Urinary bladder (tissue), 4 donors: ENCODE data around the gene IKZF2. TPM values are rescaled to one million over a fixed set of nuclear protein-coding genes. Genes with fewer than 3 reads are reported as not detected.
"Not testable (repeated sequence)": the region's sequence is repeated elsewhere in the genome, so short reads cannot be mapped to it uniquely, and the experiment has no call there.

ENCODE experiments used
- DNase-seq: peaks from one replicate; pipeline ENCODE4 v3.0.0-alpha.2; 2015; ENCODE audit errors: extremely low spot score
- H3K27ac ChIP-seq: one replicate; pipeline ENCODE4 v1.5.1; 2013; ENCODE audit warnings: low read depth, mild to moderate bottlenecking, moderate library complexity
- H3K36me3 ChIP-seq: one replicate; pipeline ENCODE4 v1.6.1; 2013; ENCODE audit warnings: mild to moderate bottlenecking, moderate library complexity; ENCODE audit not compliant: insufficient read depth
- H3K4me1 ChIP-seq: one replicate; pipeline ENCODE4 v1.6.1; 2013; ENCODE audit warnings: mild to moderate bottlenecking, moderate library complexity; ENCODE audit not compliant: insufficient read depth
- H3K4me3 ChIP-seq: one replicate; pipeline ENCODE4 v1.5.1; 2013; ENCODE audit warnings: low read depth, low read length
- WGBS: extraction: QIAGEN DNeasy Blood & Tissue Kit; methylation state at CpG from one replicate; pipeline ENCODE4 v1.1.7; 2013; 5-methylcytosine and 5-hydroxymethylcytosine counted together
- polyA plus RNA-seq: library from polyadenylated mRNA; stranded (reverse); fragments of 200-250 nt; gene quantifications from one replicate; pipeline ENCODE4 v1.2.3, GENCODE V29; 2013
- total RNA-seq: library from RNA; depleted of rRNA; stranded (reverse); fragments of >200 nt; gene quantifications from one replicate; pipeline ENCODE4 v1.2.3, GENCODE V29; 2014
- donor health status: healthy with polysubstance abuse.
- donor health status: healthy.

Gene IKZF2
- total and polyA plus RNA-seq, 2 donors, result 2.4 to 56.4 TPM

DNA sequence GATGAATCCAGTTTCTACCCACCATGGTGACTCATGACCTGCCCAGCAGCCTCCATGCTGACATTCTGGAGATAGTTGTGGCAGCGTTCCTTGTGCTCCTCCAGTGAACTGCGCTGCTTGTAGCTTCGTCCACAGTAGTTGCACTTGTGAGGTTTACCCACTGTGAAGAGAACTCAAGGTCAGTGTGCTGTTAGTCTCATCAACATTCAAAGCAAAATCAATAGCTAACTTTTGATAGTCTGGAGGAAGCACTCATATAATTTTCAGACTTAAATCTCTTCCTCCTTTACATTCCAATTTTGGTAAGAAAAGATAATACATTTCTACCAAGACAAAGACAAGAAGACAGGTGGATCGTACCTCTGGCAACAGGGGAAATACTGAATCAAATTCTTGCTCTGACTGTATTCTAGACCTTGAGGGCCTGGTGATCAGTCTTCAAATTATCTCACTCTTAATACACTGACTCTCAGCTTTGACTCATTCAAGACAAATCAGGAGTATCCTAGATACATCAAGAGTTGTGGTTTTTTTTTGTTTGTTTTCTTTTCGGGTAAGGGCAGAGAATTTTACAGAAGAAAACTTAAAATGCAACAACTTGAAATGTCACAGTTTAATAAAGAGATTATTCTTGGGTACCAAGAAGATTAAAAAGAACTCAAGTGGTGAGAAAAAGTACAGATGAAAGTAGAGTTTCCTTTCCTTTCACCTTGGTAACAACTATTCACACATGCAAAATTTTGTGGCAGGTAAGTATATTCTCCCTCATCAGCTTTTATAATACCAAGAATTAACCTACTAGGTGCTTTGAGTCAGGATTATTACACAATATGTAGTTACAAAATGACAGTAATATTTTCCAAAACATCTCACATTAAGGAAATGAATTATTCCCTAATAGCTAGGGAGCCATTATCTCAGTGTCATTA is 129.2 kb downstream of the IKZF2 start:
- H3K36me3 ChIP-seq, result peaks cover 2% of the 10 kb centered on the region
- H3K27ac ChIP-seq, result no peak overlapping the region
- 87% methylated on average over 5 of the region's 5 CpGs for WGBS
- no peak for DNase-seq
- H3K4me1 ChIP-seq, result no peaks in the 10 kb centered on the region
- H3K4me3 ChIP-seq, result no peak overlapping the region

DNA sequence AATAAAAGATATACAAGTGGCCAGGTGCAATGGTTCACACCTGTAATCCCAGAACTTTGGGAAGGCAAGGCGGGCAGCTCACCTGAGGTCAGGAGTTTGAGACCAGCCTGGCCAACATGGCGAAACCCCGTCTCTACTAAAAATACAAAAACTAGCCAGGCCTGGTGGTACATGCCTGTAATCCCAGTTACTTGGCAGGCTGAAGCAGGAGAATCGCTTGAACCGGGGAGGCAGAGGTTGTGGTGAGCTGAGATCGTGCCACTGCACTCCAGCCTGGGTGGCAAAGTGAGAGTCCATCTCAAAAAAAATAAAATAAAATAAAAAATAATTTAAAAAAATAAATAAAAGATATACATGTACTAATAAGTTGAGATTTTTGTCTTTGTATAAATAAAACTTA is 130.5 kb downstream of the IKZF2 start:
- WGBS, result 96% methylated on average over 6 of the region's 6 CpGs
- not testable (repeated sequence) for H3K27ac ChIP-seq, H3K4me3 ChIP-seq, H3K36me3 ChIP-seq, H3K4me1 ChIP-seq, DNase-seq

DNA sequence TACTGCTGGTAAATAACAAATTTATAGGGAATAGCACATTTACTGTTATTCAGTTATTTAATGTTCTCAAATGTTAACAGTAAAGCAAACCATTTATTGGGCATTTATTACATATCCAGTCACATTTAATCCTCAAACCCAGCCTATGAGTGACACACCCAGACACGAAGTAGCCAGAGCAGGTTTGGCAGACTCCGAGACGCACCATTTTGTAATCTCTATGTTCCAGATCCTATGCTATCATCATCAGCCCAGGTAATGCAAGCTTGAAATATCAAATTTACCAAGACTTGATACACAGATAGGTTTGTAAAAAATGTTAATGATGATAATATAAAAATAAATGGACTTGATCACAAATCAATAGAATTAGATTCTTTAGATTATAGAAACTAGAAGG is 131.1 kb downstream of the IKZF2 start:
- Histone ChIP-seq H3K36me3 (peaks cover 3% of the 10 kb centered on the region), H3K4me1 (no peaks in the 10 kb centered on the region), H3K27ac (no peak overlapping the region), H3K4me3 (no peak overlapping the region)
- 95% methylated on average over 3 of the region's 3 CpGs for WGBS
- DNase-seq, result no peak

DNA sequence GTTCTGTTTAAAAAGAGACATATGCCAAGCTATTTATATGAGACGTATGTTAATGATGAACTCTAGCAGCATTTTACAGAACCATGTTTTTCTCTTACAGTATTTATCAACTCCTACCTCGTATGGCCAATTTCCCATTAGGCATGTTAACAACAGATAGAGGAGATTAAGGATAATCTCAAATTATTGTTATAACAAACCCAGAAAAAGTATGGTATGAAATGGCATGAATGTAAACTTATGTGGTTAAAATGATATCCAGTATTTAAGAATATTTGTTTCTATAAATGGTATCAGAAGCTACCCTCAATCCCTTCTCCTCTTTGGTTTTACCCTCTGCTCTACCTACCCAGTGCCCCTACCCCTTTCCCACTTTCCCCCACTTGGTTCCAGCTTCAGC is 132.0 kb downstream of the IKZF2 start:
- 73% methylated on average over 2 of the region's 2 CpGs for WGBS
- H3K4me3 ChIP-seq, result no peak overlapping the region
- no peak overlapping the region for H3K27ac ChIP-seq
- no peak for DNase-seq
- H3K36me3 ChIP-seq, result peaks cover 3% of the 10 kb centered on the region
- H3K4me1 ChIP-seq, result no peaks in the 10 kb centered on the region

DNA sequence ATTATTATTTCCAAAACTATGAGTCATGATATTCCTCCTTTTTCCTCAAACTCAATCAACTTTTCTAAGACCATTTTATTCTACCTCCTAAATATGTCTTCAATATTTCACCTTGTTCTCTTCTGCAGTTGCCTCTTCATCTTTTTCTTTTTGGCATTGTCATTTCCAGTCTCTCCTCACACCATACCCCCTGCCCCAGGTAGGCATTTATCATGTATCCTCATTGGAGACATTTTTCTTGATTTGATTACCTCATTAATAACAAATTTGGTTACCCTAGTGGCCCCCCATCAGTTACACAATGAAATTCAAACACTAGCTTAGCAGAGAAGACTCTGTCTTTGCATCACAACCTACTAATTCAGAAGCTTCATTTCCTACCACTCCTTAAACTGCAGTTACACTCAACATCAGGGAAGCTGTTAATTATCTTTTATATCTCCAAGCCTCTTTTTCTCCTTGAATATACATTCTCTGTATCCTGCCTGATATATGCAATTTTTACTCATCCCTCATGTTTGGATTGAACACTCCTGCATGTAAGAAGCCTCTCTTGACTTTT is 133.0 kb downstream of the IKZF2 start:
- H3K4me1 ChIP-seq, result no peaks in the 10 kb centered on the region
- no peak overlapping the region for H3K4me3 ChIP-seq
- no peak for DNase-seq
- no peak overlapping the region for H3K27ac ChIP-seq
- H3K36me3 ChIP-seq, result peaks cover 3% of the 10 kb centered on the region

DNA sequence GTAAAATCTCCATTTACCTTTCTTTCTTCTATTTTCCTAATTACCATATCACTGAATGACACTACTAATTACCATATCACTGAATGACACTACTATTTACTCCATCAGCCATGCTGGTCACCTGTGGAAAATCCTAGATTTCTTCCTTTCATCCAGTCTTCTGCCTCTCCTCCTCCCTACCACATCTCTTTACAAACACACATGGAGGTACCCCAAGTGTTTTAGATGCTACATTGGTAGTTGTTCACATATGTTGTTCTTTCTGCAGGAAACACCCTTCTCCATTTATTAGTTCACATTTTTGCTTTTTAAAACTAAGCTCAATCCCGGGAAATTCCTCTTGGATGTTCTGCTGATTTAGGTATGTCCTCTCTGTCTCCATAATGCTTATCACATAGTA is 134.0 kb downstream of the IKZF2 start:
- H3K4me1 ChIP-seq, result no peaks in the 10 kb centered on the region
- peaks cover 3% of the 10 kb centered on the region for H3K36me3 ChIP-seq
- no peak for DNase-seq
- no peak overlapping the region for H3K27ac ChIP-seq
- WGBS, result 97% methylated on average over 1 of the region's 1 CpG
- H3K4me3 ChIP-seq, result no peak overlapping the region

DNA sequence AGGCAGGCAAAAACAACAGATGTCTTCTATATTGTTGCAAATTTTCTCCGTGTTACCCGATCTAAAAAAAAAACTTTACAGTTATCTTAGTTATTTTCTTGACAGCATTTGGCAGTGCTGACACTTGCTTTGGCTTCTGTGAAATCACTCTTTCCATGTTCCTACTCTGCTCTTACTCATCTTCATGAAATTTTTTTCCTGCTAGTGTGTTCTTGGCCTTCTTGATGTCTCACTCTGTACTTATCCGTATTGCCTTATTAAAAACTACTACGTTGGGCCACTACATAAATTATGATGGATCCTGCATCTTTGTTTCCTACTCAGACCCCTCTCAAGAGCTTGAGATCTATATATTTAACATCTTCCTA is 134.4 kb downstream of the IKZF2 start:
- no peak for DNase-seq
- peaks cover 3% of the 10 kb centered on the region for H3K36me3 ChIP-seq
- no peak overlapping the region for H3K27ac ChIP-seq
- H3K4me3 ChIP-seq, result no peak overlapping the region
- WGBS, result 64% methylated on average over 4 of the region's 4 CpGs
- H3K4me1 ChIP-seq, result no peaks in the 10 kb centered on the region

DNA sequence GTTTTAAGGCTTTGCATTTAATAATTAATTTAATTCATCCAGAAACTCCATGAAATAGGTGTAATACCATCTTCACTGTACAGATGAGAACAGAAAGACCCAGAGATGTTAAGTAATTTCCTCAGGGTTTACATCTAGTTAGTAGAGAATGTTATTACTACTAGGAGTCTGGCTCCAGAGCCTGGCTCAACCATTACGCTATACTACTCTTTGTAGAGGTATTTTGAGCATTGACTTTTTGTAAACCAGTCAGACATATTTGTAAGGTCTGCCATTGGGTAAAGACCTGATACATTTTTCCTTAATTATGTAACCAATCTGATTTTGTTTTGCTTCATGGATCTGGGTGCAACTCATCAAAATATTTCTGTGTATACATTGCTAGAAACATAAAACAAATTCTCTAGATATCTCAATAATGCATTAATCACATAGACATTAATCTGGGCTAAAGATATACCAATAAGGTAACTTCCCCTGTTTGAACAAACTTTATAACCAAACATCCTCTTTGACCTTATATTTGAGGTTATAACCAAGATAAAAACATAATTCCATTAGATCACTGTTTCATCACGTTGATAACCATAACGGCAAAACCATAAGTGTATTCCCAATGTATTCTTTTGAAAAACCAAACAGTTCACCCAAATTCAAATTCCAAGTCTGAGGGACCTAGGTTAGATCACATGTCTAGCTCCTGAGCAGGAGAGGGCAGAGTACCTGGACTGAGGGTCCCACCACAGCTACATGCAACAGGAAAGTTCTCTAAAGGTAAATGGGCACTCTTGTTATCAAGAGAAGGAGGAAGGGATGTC is 135.0 kb downstream of the IKZF2 start:
- Histone ChIP-seq H3K4me3 (no peak overlapping the region), H3K4me1 (no peaks in the 10 kb centered on the region), H3K27ac (no peak overlapping the region), H3K36me3 (peaks cover 3% of the 10 kb centered on the region)
- no peak for DNase-seq
- WGBS, result 81% methylated on average over 3 of the region's 3 CpGs

DNA sequence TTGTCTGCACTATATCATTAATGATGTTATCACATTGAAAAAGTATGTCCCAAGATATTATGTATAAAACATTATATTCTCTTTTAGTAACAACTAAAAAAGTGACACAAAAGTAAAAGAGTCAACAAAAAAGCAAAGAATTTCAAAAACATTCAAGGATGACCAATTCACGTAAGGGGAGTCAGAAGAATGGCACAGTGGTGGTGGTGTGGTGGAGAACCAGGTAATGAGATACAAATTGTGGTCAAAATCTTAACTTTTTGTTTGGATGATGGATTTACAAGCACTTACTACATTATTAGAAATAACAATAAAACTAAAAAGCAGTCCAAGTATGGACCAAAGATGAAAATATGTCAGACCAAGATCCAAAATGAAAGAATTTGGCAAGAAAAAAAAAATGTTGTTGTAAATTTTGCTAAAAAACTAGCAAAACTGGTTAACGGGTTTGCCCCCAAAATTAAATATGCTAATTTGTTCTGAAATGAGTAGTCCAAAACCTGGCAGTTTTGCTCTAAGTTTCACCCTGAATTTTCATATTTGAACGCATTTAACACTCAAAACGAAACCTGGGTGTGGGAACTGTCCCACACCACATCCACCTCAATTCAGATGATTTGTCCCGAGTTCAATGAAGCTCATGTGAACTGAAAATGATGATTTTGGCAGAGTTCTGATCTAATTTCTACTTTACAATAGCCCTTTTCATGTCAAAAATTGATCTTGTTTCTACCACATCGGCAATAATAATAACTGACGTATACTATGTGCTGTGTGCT is 135.8 kb downstream of the IKZF2 start:
- peaks cover 3% of the 10 kb centered on the region for H3K36me3 ChIP-seq
- H3K4me1 ChIP-seq, result no peaks in the 10 kb centered on the region
- DNase-seq, result no peak
- no peak overlapping the region for H3K27ac ChIP-seq
- H3K4me3 ChIP-seq, result no peak overlapping the region
- 92% methylated on average over 7 of the region's 7 CpGs for WGBS

DNA sequence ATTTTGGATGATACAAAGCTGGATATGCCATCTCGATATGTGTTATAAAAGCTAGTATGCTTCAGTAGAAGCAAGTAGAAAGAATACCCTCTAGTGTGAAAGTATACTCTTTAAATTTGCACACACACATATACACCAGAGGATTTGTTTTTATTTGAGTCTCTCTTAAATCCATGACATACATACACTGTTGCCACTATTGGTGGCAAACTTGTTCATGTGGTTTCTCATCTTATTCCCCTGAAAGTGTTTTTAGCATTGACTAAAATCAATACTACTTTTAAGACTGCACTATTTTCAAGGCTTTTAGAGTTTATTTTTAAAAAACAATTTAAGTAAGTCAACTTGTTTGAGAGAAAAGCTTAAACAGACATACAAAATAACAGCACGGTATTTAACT is 137.4 kb downstream of the IKZF2 start:
- Histone ChIP-seq H3K27ac (no peak overlapping the region), H3K4me3 (no peak overlapping the region), H3K4me1 (no peaks in the 10 kb centered on the region), H3K36me3 (peaks cover 3% of the 10 kb centered on the region)
- 89% methylated on average over 2 of the region's 2 CpGs for WGBS
- no peak for DNase-seq

DNA sequence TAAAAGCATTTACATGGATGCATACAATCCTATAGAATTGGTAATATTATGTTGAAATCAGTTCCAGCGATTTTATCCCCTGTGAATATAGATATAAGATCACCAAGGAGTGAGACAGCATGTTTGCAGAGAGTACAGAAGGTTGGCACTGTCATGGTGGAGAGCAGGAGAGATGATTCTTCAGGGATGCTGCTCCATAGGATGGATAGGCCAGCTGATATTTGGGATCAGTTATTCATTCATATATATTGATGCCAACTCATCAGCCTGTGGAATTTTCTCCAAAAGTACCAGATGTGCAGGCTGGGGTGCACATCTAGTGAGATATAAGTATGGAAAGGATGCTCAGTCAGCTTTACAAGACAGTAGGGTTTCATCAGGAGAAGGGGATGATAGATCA is 139.9 kb downstream of the IKZF2 start:
- 95% methylated on average over 1 of the region's 1 CpG for WGBS
- Histone ChIP-seq H3K36me3 (no peaks in the 10 kb centered on the region), H3K4me1 (no peaks in the 10 kb centered on the region), H3K27ac (no peak overlapping the region), H3K4me3 (no peak overlapping the region)
- DNase-seq, result no peak

DNA sequence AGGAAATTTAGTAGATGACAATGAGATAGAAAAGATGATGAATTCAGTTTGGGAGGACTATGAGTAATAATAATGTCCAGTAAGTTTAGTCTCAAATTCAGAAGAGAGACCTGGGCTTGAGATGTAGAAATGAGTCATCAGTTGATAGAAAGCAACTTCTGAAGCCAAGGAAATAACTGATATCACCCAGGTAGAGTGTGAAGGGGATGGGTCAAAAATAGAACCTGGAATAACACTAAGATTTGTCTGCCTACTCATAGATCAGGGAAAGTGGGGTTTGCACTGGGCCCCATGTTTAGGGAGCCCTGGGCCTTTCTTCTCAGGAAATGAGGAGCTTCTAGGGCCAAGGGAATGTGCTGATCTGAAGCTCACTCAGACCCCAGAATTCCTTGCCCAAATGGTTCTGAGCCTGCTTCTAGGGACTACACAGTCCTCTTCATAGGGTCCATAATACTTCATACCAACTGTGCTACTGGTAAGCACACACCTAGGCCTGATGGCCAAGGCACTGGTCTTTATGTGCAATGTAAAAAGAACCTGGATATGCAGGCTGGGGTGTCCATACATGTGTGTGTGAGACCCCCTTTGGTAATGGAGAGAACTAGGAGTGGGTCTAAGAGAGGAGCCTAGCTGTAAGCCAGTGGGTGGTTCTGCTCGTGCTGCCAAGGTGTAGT is 141.2 kb downstream of the IKZF2 start:
- WGBS, result 88% methylated on average over 1 of the region's 1 CpG
- DNase-seq, result no peak
- Histone ChIP-seq H3K27ac (no peak overlapping the region), H3K36me3 (no peaks in the 10 kb centered on the region), H3K4me3 (no peak overlapping the region), H3K4me1 (no peaks in the 10 kb centered on the region)

DNA sequence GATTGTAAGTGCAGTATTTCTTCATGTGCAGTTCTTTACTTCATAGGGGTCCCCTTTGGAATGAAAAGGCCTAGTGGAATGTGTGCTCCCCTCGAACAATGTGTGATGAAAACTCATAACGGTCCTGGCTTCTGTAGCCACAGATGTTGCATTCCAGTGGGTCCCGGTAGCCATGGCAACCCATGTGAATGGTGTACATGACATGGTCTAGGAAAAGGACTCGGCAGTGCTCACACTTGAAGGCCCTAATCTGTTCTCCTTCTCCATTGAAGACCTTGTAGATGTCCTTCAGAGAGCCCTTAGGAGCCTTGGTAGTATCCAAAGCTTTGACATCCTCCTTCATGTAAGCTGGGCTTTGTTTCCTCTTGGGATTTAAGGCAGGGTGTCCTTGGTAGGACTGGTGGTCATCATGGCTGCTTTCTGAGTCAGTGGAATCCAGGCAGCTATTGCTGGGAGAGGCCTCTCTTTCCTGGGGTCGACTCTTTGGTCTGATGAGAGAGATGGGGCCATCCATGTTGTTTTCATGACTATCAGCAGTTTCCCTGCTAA is 144.0 kb downstream of the IKZF2 start:
- WGBS, result 82% methylated on average over 5 of the region's 5 CpGs
- Histone ChIP-seq H3K27ac (no peak overlapping the region), H3K4me3 (no peak overlapping the region), H3K4me1 (no peaks in the 10 kb centered on the region), H3K36me3 (no peaks in the 10 kb centered on the region)
- no peak for DNase-seq
